GM18526 (cell line): ENCODE results near the gene RAD51B.

Experiments
- POLR2A ChIP-seq: IDR thresholded peaks from 3 replicates; pipeline ENCODE4 v1.6.1; 2011; ENCODE audit not compliant: insufficient read length; ENCODE audit errors: extremely low read depth

The RAD51B gene

GRCh38 chr14:68630611-68631393 lies 811.2 kb downstream of the RAD51B start:
- no peak for TF ChIP-seq POLR2A

GRCh38 chr14:68631394-68632053 lies 811.9 kb downstream of the RAD51B start:
- TF ChIP-seq POLR2A: no peak

- TF ChIP-seq POLR2A: no peak
These were observed 812.7 kb downstream of the RAD51B start for GRCh38 chr14:68632054-68632895.

- no peak for TF ChIP-seq POLR2A
These were observed 813.8 kb downstream of the RAD51B start for GRCh38 chr14:68633131-68633991.

GRCh38 chr14:68634332-68634731 lies 814.8 kb downstream of the RAD51B start:
- TF ChIP-seq POLR2A: no peak

GRCh38 chr14:68634874-68635595 lies 815.5 kb downstream of the RAD51B start:
- no peak for TF ChIP-seq POLR2A

GRCh38 chr14:68636597-68636996 lies 817.0 kb downstream of the RAD51B start:
- no peak for TF ChIP-seq POLR2A

GRCh38 chr14:68637106-68638021 lies 817.8 kb downstream of the RAD51B start:
- no peak for TF ChIP-seq POLR2A

- TF ChIP-seq POLR2A: no peak
These were observed 818.8 kb downstream of the RAD51B start for GRCh38 chr14:68638141-68638999.

GRCh38 chr14:68639000-68639757 lies 819.6 kb downstream of the RAD51B start:
- no peak for TF ChIP-seq POLR2A

GRCh38 chr14:68639758-68640574 lies 820.4 kb downstream of the RAD51B start:
- no peak for TF ChIP-seq POLR2A

- TF ChIP-seq POLR2A: no peak
These were observed 824.1 kb downstream of the RAD51B start for GRCh38 chr14:68643673-68644072.
